H1 (cell line): ENCODE data around the gene CEP68. TPM values are rescaled to one million over a fixed set of nuclear protein-coding genes. Genes with fewer than 3 reads are reported as not detected.

ENCODE experiments used
- ASH2L ChIP-seq: fragments of 200-600, 300-600 bp; sonication (generic); IDR thresholded peaks from one replicate; pipeline ENCODE4 v1.7.1; 2017; ENCODE audit warnings: low read length
- BCL11A ChIP-seq, 2 experiments: IDR thresholded peaks; one replicate each; pipeline ENCODE4 v1.6.1; 2011; ENCODE audit warnings: low read depth in 2 of 2, low read length in 2 of 2, mild to moderate bottlenecking in 2 of 2
- CTBP2 ChIP-seq: IDR thresholded peaks from 2 replicates; pipeline ENCODE4 v1.7.0; 2011; ENCODE audit warnings: borderline replicate concordance, mild to moderate bottlenecking, moderate library complexity, mixed read lengths, low read length; ENCODE audit not compliant: insufficient read depth, insufficient read length
- EZH2 ChIP-seq: fragments of 200-600 bp; sonication (generic); IDR thresholded peaks from 2 replicates; pipeline ENCODE4 v1.7.1; 2012; ENCODE audit warnings: low read depth, mild to moderate bottlenecking, moderate library complexity, low read length, inconsistent platforms; ENCODE audit not compliant: severe bottlenecking
- GABPA ChIP-seq: IDR thresholded peaks from 2 replicates; pipeline ENCODE4 v1.6.1; 2011; ENCODE audit warnings: mild to moderate bottlenecking, low read length, moderate library complexity, borderline replicate concordance; ENCODE audit not compliant: insufficient read depth
- JUN ChIP-seq: IDR thresholded peaks from 2 replicates; pipeline ENCODE4 v1.6.1; 2011; ENCODE audit warnings: low read depth, mild to moderate bottlenecking, improper control_type of control experiment, low read length
- KDM1A ChIP-seq: fragments of 200-600, 300-600 bp; sonication (generic); IDR thresholded peaks from 2 replicates; pipeline ENCODE4 v1.7.1; 2016; ENCODE audit warnings: mild to moderate bottlenecking, low read length, borderline replicate concordance
- NANOG ChIP-seq: IDR thresholded peaks from 2 replicates; pipeline ENCODE4 v1.6.1; 2011; ENCODE audit warnings: low read length, low read depth, mild to moderate bottlenecking, inconsistent platforms; ENCODE audit not compliant: insufficient read depth, poor library complexity, severe bottlenecking
- NRF1 ChIP-seq: IDR thresholded peaks from 2 replicates; pipeline ENCODE4 v1.6.1; 2011; ENCODE audit warnings: mild to moderate bottlenecking, low read depth, low read length, improper control_type of control experiment
- POLR2A ChIP-seq, 2 experiments: IDR thresholded peaks; 1 replicate in 1 of 2; 2 replicates in 1 of 2; pipeline ENCODE4 v1.6.1; 2011; ENCODE audit warnings: low read depth in 2 of 2, low read length in 2 of 2, mild to moderate bottlenecking in 2 of 2; ENCODE audit errors: control extremely low read depth in 1 of 2
- POU5F1 ChIP-seq: IDR thresholded peaks from 2 replicates; pipeline ENCODE4 v1.6.1; 2011; ENCODE audit warnings: low read depth, mild to moderate bottlenecking, low read length, moderate library complexity
- RAD21 ChIP-seq, 2 experiments: IDR thresholded peaks in 1 of 2; conservative IDR thresholded peaks in 1 of 2; 2 replicates each; pipeline ENCODE4 v1.6.1; 2011; ENCODE audit warnings: low read depth in 2 of 2, low read length in 2 of 2, improper control_type of control experiment in 1 of 2, inconsistent platforms in 1 of 2, mild to moderate bottlenecking in 1 of 2, moderate library complexity in 1 of 2
- RFX5 ChIP-seq: IDR thresholded peaks from 2 replicates; pipeline ENCODE4 v1.6.1; 2011; ENCODE audit warnings: low read depth, low read length, improper control_type of control experiment, borderline replicate concordance
- TCF12 ChIP-seq: IDR thresholded peaks from 2 replicates; pipeline ENCODE4 v1.6.1; 2011; ENCODE audit warnings: low read depth, mild to moderate bottlenecking, low read length
- polyA plus RNA-seq, 7 experiments: library from polyadenylated mRNA; depleted of rRNA in 3 of 7; stranded (reverse) in 5 of 7; unstranded in 2 of 7; fragments of >200 nt in 5 of 7; fragments of 200-250 nt in 2 of 7; gene quantifications; 1 replicate in 5 of 7; 2 replicates in 1 of 7; 4 replicates in 1 of 7; pipeline versions ENCODE4 v1.2.1 to v1.2.3, GENCODE V29; 2011 to 2013; ENCODE audit warnings: missing spikeins in 2 of 7, mixed read lengths in 2 of 7
- total RNA-seq: library from RNA; stranded (reverse); fragmentation: NEBNext Ultra II Directional; extraction: Animal tissue kit (Norgen Biotek cat#: 25700); gene quantifications from 2 replicates; pipeline ENCODE4 v1.2.1, GENCODE V29; 2021
- TF ChIP-seq, protein P1 (sequence below): IDR thresholded peaks from 2 replicates; pipeline ENCODE4 v1.6.1; 2012; ENCODE audit warnings: inconsistent platforms
- TF ChIP-seq, protein P2 (sequence below): IDR thresholded peaks from 2 replicates; pipeline ENCODE4 v1.6.1; 2011; ENCODE audit warnings: low read length, improper control_type of control experiment
- TF ChIP-seq, protein P3 (sequence below): IDR thresholded peaks from 2 replicates; pipeline ENCODE4 v1.6.1; 2012; ENCODE audit warnings: inconsistent platforms
- TF ChIP-seq, protein P4 (sequence below), 3 experiments: IDR thresholded peaks; 1 replicate in 2 of 3; 2 replicates in 1 of 3; pipeline versions ENCODE4 v1.5.1 to v1.6.1; 2011; ENCODE audit warnings: low read length in 3 of 3, mild to moderate bottlenecking in 3 of 3, inconsistent platforms in 2 of 3, low read depth in 1 of 3, moderate library complexity in 1 of 3; ENCODE audit not compliant: insufficient read depth in 1 of 3; ENCODE audit errors: control extremely low read depth in 1 of 3

CEP68 gene
- total and polyA plus RNA-seq, 2 of the 8 experiments (the other 6 are each of a cell fraction or from before 2014, with no cell fraction given) = 23.2 to 24.7 TPM

DNA sequence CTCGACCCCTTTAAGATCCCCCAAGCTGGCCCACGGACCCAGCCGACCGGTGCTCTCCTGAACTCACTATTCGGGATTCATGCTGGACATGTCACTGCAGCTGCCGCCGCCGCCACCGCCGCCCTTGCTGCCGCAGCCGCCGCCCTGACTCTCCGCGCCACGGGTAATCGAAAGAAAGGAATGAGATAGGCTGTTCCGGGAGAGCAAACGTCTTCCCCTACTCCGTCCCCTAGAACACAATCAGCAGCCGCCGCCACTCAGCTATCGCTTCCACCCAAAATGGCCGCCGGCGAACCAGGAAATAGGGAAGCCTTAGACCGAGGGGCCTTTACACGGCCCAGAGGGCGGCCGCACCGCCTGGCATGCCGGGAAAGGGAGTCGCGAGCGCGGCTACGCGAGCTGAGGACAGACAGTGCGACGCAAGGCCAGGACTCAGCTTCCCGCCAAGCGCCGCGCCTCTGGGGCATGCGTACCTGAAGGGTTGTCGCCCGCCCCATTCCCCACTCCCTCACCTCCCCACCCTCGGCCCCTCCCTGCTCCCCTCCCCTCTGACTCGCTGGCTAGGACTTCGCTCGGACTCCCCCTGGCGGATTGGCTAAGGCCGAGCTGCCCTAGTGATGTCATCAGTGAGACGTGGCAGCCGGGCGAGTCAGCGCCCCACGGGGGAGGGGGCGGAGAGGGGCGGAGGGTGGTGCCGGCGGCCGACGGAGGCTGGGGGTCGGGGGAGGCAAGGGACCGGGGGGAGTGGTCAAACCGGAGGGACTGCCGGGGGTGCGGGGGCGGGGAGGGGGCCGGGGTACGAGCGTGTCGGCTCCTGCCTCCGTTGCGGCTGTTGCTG lies 73.8 kb downstream of the CEP68 start, which contains the start of gene RAB1A (continued):
- TF ChIP-seq, protein P1, sequence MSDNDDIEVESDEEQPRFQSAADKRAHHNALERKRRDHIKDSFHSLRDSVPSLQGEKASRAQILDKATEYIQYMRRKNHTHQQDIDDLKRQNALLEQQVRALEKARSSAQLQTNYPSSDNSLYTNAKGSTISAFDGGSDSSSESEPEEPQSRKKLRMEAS = peak; percentile 84
- no peak for TF ChIP-seq GABPA
- no peak for TF ChIP-seq RFX5
- TF ChIP-seq, protein P2, sequence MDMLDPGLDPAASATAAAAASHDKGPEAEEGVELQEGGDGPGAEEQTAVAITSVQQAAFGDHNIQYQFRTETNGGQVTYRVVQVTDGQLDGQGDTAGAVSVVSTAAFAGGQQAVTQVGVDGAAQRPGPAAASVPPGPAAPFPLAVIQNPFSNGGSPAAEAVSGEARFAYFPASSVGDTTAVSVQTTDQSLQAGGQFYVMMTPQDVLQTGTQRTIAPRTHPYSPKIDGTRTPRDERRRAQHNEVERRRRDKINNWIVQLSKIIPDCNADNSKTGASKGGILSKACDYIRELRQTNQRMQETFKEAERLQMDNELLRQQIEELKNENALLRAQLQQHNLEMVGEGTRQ = no peak
- TF ChIP-seq RAD21 (IDR thresholded peaks at IDR 0.05 in 1 of 2, conservative IDR thresholded peaks at IDR 0.05 in 1 of 2; ENCODE audit: low read depth in 2 of 2, low read length in 2 of 2) = peak in 1 of 2 experiments; percentile 44; a peak in 2 of 4 replicates
- no peak for TF ChIP-seq TCF12
- TF ChIP-seq, protein P3, sequence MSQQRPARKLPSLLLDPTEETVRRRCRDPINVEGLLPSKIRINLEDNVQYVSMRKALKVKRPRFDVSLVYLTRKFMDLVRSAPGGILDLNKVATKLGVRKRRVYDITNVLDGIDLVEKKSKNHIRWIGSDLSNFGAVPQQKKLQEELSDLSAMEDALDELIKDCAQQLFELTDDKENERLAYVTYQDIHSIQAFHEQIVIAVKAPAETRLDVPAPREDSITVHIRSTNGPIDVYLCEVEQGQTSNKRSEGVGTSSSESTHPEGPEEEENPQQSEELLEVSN = peak; percentile 80
- TF ChIP-seq BCL11A (IDR thresholded peaks at IDR 0.05; ENCODE audit: low read depth in 2 of 2, low read length in 2 of 2) = no peak
- TF ChIP-seq CTBP2 = no peak
- TF ChIP-seq EZH2 = no peak
- no peak for TF ChIP-seq JUN
- TF ChIP-seq, protein P4, sequence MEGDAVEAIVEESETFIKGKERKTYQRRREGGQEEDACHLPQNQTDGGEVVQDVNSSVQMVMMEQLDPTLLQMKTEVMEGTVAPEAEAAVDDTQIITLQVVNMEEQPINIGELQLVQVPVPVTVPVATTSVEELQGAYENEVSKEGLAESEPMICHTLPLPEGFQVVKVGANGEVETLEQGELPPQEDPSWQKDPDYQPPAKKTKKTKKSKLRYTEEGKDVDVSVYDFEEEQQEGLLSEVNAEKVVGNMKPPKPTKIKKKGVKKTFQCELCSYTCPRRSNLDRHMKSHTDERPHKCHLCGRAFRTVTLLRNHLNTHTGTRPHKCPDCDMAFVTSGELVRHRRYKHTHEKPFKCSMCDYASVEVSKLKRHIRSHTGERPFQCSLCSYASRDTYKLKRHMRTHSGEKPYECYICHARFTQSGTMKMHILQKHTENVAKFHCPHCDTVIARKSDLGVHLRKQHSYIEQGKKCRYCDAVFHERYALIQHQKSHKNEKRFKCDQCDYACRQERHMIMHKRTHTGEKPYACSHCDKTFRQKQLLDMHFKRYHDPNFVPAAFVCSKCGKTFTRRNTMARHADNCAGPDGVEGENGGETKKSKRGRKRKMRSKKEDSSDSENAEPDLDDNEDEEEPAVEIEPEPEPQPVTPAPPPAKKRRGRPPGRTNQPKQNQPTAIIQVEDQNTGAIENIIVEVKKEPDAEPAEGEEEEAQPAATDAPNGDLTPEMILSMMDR (IDR thresholded peaks at IDR 0.05; ENCODE audit: control extremely low read depth in 1 of 3, insufficient read depth in 1 of 3, low read depth in 1 of 3, low read length in 3 of 3) = peak; percentile 37 to 62 (median 50)
- TF ChIP-seq ASH2L = peak; percentile 63
- TF ChIP-seq NRF1 = peak; percentile 73
- TF ChIP-seq POU5F1 = no peak
- TF ChIP-seq POLR2A (IDR thresholded peaks at IDR 0.05; ENCODE audit: control extremely low read depth in 1 of 2, low read depth in 2 of 2, low read length in 2 of 2) = peak in 1 of 2 experiments; percentile 90; a peak in 1 of 3 replicates
- no peak for TF ChIP-seq KDM1A
- TF ChIP-seq NANOG = no peak
